A172 (cell line): ENCODE results near the gene SIRT1. TPM values are rescaled to one million over a fixed set of nuclear protein-coding genes. Genes with fewer than 3 reads are reported as not detected.
"Not testable (repeated sequence)": the region's sequence is repeated elsewhere in the genome, so short reads cannot be mapped to it uniquely, and the experiment has no call there.

ENCODE experiments used
- DNase-seq: peaks from one replicate; pipeline ENCODE4 v3.0.0-alpha.2; 2015; ENCODE audit warnings: low spot score
- total RNA-seq: library from RNA; depleted of rRNA; stranded (reverse); fragments of >200 nt; shearing (Covaris generic); gene quantifications from 2 replicates; pipeline ENCODE4 v1.2.3, GENCODE V29; 2014; rRNA removed

SIRT1 gene
- total RNA-seq, 1 experiment from 2014 or later = 49.9 TPM

- no peak for DNase-seq
Measured at GRCh38 chr10:67959839-67960476, 75.5 kb downstream of the SIRT1 start.

DNA sequence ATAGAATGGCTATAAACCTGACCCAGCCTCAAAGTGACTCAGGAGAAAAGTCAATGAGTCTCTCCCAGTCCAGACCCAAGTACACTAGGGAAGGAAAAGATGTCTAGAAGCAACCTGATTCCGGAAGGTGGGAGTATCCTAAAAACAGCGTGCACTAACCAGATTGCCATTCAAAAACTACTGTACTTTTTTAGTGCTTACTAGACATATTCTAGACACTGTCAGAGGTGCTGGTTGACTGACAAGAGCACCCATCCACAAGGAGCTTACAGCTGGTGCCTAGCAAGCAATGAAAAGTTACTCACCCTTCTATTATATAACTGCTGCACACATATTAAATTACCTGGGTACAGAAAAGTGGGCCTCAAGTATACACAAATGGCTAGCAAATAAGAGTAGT lies 81.0 kb downstream of the SIRT1 start:
- DNase-seq = no peak

DNA sequence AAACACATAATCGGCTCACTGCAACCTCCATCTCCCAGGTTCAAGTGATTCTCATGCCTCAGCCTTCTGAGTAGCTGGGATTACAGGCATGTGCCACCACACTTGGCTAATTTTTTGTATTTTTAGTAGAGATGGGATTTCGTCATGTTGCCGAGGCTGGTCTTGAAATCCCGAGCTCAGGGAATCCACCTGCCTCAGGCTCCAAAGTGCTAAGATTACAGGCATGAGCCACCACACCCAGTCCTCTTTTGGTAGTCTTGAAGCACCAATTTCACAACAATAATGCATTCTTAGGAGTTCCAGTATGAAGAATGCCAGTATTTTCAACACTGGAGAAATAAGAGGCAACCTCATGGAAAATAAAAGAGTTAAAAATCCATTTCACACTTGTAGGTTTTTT lies 81.6 kb downstream of the SIRT1 start:
- not testable (repeated sequence) for DNase-seq

Other genes with a start within 250 kb of the SIRT1 start
- gene CTNNA3, start 188.5 kb upstream of the SIRT1 start, total RNA-seq = under 0.01 TPM in 1 of 2 replicates, not detected in the other
- 3.1 and 4.6 TPM in 2 replicates for gene DNAJC12, start 46.5 kb upstream of the SIRT1 start, total RNA-seq
- gene HERC4, start 190.6 kb downstream of the SIRT1 start, total RNA-seq = 65.3 and 76.7 TPM in 2 replicates
- 0.96 and 1.5 TPM in 2 replicates for gene MYPN, start 224.8 kb downstream of the SIRT1 start, total RNA-seq